OCI-LY1 (cell line): Measurements from ENCODE around the gene DGCR8.

ENCODE experiments used
- H2AFZ ChIP-seq: fragments of 200-600 bp; sonication (generic), shearing (Covaris generic); 2 replicates; pipeline ENCODE4 v1.6.0; 2014; ENCODE audit warnings: antibody characterized with exemption, mild to moderate bottlenecking, low read length
- H3F3A ChIP-seq: fragments of 200-600 bp; sonication (generic), shearing (Covaris generic); 2 replicates; pipeline ENCODE4 v1.6.0; 2014; ENCODE audit warnings: mild to moderate bottlenecking, antibody characterized with exemption, low read length, moderate library complexity; ENCODE audit not compliant: insufficient read depth
- H3K27ac ChIP-seq: fragments of 200-600 bp; sonication (generic); 2 replicates; pipeline ENCODE4 v1.5.1; 2014; ENCODE audit warnings: low read length, mixed run types, mild to moderate bottlenecking, low read depth; ENCODE audit not compliant: poor library complexity, severe bottlenecking
- H3K27me3 ChIP-seq: fragments of 200-600 bp; sonication (generic); 2 replicates; pipeline ENCODE4 v1.6.0; 2014; ENCODE audit warnings: antibody characterized with exemption, mild to moderate bottlenecking, low read length, moderate library complexity; ENCODE audit not compliant: insufficient read depth
- H3K36me3 ChIP-seq: fragments of 200-600 bp; sonication (generic); 2 replicates; pipeline ENCODE4 v1.6.1; 2014; ENCODE audit warnings: mild to moderate bottlenecking, antibody characterized with exemption, low read length, moderate library complexity, mixed read lengths; ENCODE audit not compliant: insufficient read depth
- H3K4me1 ChIP-seq: fragments of 200-600 bp; sonication (generic); 2 replicates; pipeline ENCODE4 v1.5.1; 2014; ENCODE audit warnings: mild to moderate bottlenecking, low read length, moderate library complexity; ENCODE audit not compliant: insufficient read depth, severe bottlenecking
- H3K4me2 ChIP-seq: fragments of 200-600 bp; sonication (generic), shearing (Covaris generic); 2 replicates; pipeline ENCODE4 v1.6.1; 2014; ENCODE audit warnings: low read length
- H3K4me3 ChIP-seq: fragments of 200-600 bp; sonication (generic); 2 replicates; pipeline ENCODE4 v1.5.1; 2014; ENCODE audit warnings: low read length, low read depth, mild to moderate bottlenecking, mixed read lengths; ENCODE audit not compliant: poor library complexity, severe bottlenecking
- H3K79me2 ChIP-seq: fragments of 200-600 bp; shearing (Covaris generic); 2 replicates; pipeline ENCODE4 v1.6.1; 2016; ENCODE audit warnings: mixed run types, low read length, mixed read lengths; ENCODE audit not compliant: insufficient read depth
- H3K9ac ChIP-seq: fragments of 200-600 bp; sonication (generic), shearing (Covaris generic); 2 replicates; pipeline ENCODE4 v1.6.1; 2014; ENCODE audit warnings: mild to moderate bottlenecking, low read length, mixed read lengths
- H3K9me2 ChIP-seq: fragments of 200-600 bp; sonication (generic), shearing (Covaris generic); 2 replicates; pipeline ENCODE4 v1.6.1; 2014; ENCODE audit warnings: low read depth, mild to moderate bottlenecking, low read length, mixed read lengths
- H3K9me3 ChIP-seq: fragments of 200-600 bp; shearing (Covaris generic); 2 replicates; pipeline ENCODE4 v1.6.1; 2014; ENCODE audit warnings: low read length, mixed read lengths
- H4K20me1 ChIP-seq: fragments of 200-600 bp; sonication (generic), shearing (Covaris generic); 2 replicates; pipeline ENCODE4 v1.6.0; 2016; ENCODE audit warnings: mild to moderate bottlenecking, low read length; ENCODE audit not compliant: insufficient read depth
- CTCF ChIP-seq: fragments of 200-600 bp; sonication (generic), shearing (Covaris generic); IDR thresholded peaks from 2 replicates; pipeline ENCODE4 v1.5.1; 2017; ENCODE audit warnings: mild to moderate bottlenecking, antibody characterized with exemption, low read length, moderate library complexity, mixed read lengths
- EZH2 ChIP-seq: fragments of 200-600 bp; sonication (generic), shearing (Covaris generic); IDR thresholded peaks from 2 replicates; pipeline ENCODE4 v1.8.0; 2017; ENCODE audit warnings: borderline replicate concordance, mixed run types, mild to moderate bottlenecking, antibody characterized with exemption, low read length, moderate library complexity, mixed read lengths

The DGCR8 gene

GRCh38 chr22:20043057-20043996 lies 36.7 kb upstream of the DGCR8 start:
- H3K27me3 ChIP-seq, result no peaks in the 10 kb centered on the region
- no peak for TF ChIP-seq EZH2
- H3K4me2 ChIP-seq, result no peak overlapping the region
- no peaks in the 10 kb centered on the region for H3K4me1 ChIP-seq
- H4K20me1 ChIP-seq, result no peaks in the 10 kb centered on the region
- no peaks in the 10 kb centered on the region for H3K79me2 ChIP-seq
- H3K9me3 ChIP-seq, result peaks cover 2% of the 10 kb centered on the region; the same call in 1 of the 2 replicates
- H3K4me3 ChIP-seq, result no peak overlapping the region
- no peak overlapping the region for H2AFZ ChIP-seq
- H3K9ac ChIP-seq, result no peak overlapping the region
- H3K36me3 ChIP-seq, result peaks cover 25% of the 10 kb centered on the region
- no peak overlapping the region for H3K27ac ChIP-seq
- no peaks in the 10 kb centered on the region for H3F3A ChIP-seq
- H3K9me2 ChIP-seq, result no peaks in the 10 kb centered on the region

- TF ChIP-seq EZH2, result no peak
- no peak for TF ChIP-seq CTCF
- no peak overlapping the region for H3K4me2 ChIP-seq
- no peaks in the 10 kb centered on the region for H3F3A ChIP-seq
- no peaks in the 10 kb centered on the region for H3K27me3 ChIP-seq
- H3K4me3 ChIP-seq, result no peak overlapping the region
- H3K36me3 ChIP-seq, result peaks cover 30% of the 10 kb centered on the region
- H3K27ac ChIP-seq, result no peak overlapping the region
- no peaks in the 10 kb centered on the region for H3K4me1 ChIP-seq
- H3K9me3 ChIP-seq, result peaks cover 3% of the 10 kb centered on the region; the same call in 1 of the 2 replicates
- no peaks in the 10 kb centered on the region for H4K20me1 ChIP-seq
- H3K9me2 ChIP-seq, result no peaks in the 10 kb centered on the region
- no peaks in the 10 kb centered on the region for H3K79me2 ChIP-seq
- H3K9ac ChIP-seq, result no peak overlapping the region
- H2AFZ ChIP-seq, result no peak overlapping the region
These were observed 36.1 kb upstream of the DGCR8 start for GRCh38 chr22:20043997-20044342.

GRCh38 chr22:20044495-20045151 lies 35.4 kb upstream of the DGCR8 start:
- H2AFZ ChIP-seq, result no peak overlapping the region
- TF ChIP-seq CTCF (no peak), EZH2 (no peak)
- H3K9me3 ChIP-seq, result peaks cover 3% of the 10 kb centered on the region; the same call in 1 of the 2 replicates
- no peak overlapping the region for H3K4me3 ChIP-seq
- no peaks in the 10 kb centered on the region for H4K20me1 ChIP-seq
- no peaks in the 10 kb centered on the region for H3F3A ChIP-seq
- H3K4me1 ChIP-seq, result no peaks in the 10 kb centered on the region
- H3K36me3 ChIP-seq, result peaks cover 33% of the 10 kb centered on the region
- no peak overlapping the region for H3K27ac ChIP-seq
- H3K9me2 ChIP-seq, result no peaks in the 10 kb centered on the region
- H3K4me2 ChIP-seq, result no peak overlapping the region
- H3K79me2 ChIP-seq, result no peaks in the 10 kb centered on the region
- H3K9ac ChIP-seq, result no peak overlapping the region
- no peaks in the 10 kb centered on the region for H3K27me3 ChIP-seq
